DND-41 (cell line): ENCODE results near the gene TTC16.

ENCODE experiments used
- EZH2 ChIP-seq: IDR thresholded peaks from 3 replicates; pipeline ENCODE4 v1.6.1; 2012; ENCODE audit warnings: borderline replicate concordance, low read depth, mild to moderate bottlenecking, moderate library complexity, low read length, inconsistent platforms; ENCODE audit not compliant: severe bottlenecking
- TF ChIP-seq, protein P1 (sequence below): IDR thresholded peaks from 2 replicates; pipeline ENCODE4 v1.5.1; 2012; ENCODE audit warnings: borderline replicate concordance, low read length, moderate library complexity, mild to moderate bottlenecking; ENCODE audit not compliant: poor library complexity, severe bottlenecking; ENCODE audit errors: extremely low read depth

DNA sequence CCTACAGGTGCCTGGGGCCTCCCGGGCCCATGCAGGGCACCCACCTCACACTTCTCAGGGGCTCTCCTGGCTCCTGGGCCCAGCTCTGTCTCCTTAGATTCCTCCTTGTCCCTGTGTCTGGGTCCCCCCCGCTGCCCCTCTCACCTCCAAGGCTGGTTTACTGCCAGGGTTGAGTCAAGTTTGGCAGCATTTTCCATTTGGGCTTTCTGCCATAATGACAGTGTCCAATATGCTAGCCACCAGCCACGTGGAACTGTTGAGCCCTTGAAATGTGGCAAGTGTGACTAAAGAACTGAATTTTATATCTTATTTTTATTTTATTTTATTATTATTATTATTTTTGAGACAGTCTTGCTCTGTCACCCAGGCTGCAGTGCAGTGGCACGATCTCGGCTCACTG, 1.9 kb downstream of the TTC16 start:
- TF ChIP-seq, protein P1, sequence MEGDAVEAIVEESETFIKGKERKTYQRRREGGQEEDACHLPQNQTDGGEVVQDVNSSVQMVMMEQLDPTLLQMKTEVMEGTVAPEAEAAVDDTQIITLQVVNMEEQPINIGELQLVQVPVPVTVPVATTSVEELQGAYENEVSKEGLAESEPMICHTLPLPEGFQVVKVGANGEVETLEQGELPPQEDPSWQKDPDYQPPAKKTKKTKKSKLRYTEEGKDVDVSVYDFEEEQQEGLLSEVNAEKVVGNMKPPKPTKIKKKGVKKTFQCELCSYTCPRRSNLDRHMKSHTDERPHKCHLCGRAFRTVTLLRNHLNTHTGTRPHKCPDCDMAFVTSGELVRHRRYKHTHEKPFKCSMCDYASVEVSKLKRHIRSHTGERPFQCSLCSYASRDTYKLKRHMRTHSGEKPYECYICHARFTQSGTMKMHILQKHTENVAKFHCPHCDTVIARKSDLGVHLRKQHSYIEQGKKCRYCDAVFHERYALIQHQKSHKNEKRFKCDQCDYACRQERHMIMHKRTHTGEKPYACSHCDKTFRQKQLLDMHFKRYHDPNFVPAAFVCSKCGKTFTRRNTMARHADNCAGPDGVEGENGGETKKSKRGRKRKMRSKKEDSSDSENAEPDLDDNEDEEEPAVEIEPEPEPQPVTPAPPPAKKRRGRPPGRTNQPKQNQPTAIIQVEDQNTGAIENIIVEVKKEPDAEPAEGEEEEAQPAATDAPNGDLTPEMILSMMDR: no peak
- TF ChIP-seq EZH2: no peak
